HL-60 (cell line): Measurements from ENCODE around the gene CMPK2.
"Not testable (repeated sequence)": the region's sequence is repeated elsewhere in the genome, so short reads cannot be mapped to it uniquely, and the experiment has no call there.

Experiments used
- DNase-seq, 2 experiments: peaks; one replicate each; pipeline ENCODE4 v3.0.0-alpha.2; 2010 to 2020; ENCODE audit warnings: low read depth in 1 of 2, low spot score in 1 of 2
- H3K27ac ChIP-seq: fragments of 250-450 bp; sonication (Bioruptor Pico); replicated peaks from 2 replicates; pipeline ENCODE4 v1.5.1; 2020; ENCODE audit warnings: mild to moderate bottlenecking, moderate library complexity
- H3K27me3 ChIP-seq: fragments of 250-450 bp; sonication (Bioruptor Pico); 2 replicates; pipeline ENCODE4 v1.5.1; 2021; ENCODE audit warnings: mild to moderate bottlenecking, moderate library complexity; ENCODE audit not compliant: insufficient read depth, poor library complexity, severe bottlenecking
- H3K4me3 ChIP-seq: replicated peaks from 2 replicates; pipeline ENCODE4 v1.5.1; 2011; ENCODE audit warnings: mild to moderate bottlenecking, control low read depth, low read length; ENCODE audit not compliant: insufficient read depth
- GABPA ChIP-seq: IDR thresholded peaks from 2 replicates; pipeline ENCODE4 v1.6.1; 2012; ENCODE audit warnings: low read depth
- POLR2AphosphoS5 ChIP-seq: IDR thresholded peaks from 2 replicates; pipeline ENCODE4 v1.6.1; 2012; ENCODE audit warnings: low read depth
- SPI1 ChIP-seq: IDR thresholded peaks from 2 replicates; pipeline ENCODE4 v1.6.1; 2012; ENCODE audit warnings: low read depth, mild to moderate bottlenecking, borderline replicate concordance
- TF ChIP-seq, protein P1 (sequence below): IDR thresholded peaks from one replicate; pipeline ENCODE4 v1.5.1; 2011; ENCODE audit warnings: low read length, control low read depth, inconsistent platforms; ENCODE audit not compliant: insufficient read depth
- TF ChIP-seq, protein P2 (sequence below): IDR thresholded peaks from 2 replicates; pipeline ENCODE4 v1.6.1; 2012; ENCODE audit warnings: low read depth; ENCODE audit not compliant: insufficient replicate concordance

CMPK2 gene

DNA sequence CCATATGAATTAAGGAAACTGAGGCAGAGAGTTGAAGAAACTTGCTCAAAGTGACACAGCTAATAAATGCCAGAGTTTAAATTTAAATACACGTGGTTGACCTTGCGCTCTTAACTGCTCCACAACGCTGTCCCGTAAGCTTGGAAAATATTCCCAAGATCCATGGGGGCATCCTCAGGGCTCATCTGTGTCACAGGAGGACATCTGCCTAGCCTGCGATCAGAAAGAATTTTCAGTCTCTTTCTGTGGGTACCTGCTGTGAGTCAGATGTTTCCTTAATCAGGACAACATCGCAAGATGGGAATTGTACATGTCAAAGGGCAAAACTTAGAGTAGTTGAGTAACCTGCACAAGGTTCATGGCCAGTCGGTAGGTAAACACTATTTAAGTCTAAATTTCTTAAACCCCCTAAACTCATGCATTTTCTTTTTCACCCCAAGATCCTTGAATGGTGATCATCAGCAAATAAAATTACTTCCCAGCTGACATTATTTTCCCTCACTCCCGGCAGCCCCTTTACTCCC, 1.4 kb downstream of the CMPK2 start:
- H3K27me3 ChIP-seq = no peaks in the 10 kb centered on the region
- no peak overlapping the region for H3K27ac ChIP-seq
- no peak for TF ChIP-seq SPI1
- TF ChIP-seq, protein P1, sequence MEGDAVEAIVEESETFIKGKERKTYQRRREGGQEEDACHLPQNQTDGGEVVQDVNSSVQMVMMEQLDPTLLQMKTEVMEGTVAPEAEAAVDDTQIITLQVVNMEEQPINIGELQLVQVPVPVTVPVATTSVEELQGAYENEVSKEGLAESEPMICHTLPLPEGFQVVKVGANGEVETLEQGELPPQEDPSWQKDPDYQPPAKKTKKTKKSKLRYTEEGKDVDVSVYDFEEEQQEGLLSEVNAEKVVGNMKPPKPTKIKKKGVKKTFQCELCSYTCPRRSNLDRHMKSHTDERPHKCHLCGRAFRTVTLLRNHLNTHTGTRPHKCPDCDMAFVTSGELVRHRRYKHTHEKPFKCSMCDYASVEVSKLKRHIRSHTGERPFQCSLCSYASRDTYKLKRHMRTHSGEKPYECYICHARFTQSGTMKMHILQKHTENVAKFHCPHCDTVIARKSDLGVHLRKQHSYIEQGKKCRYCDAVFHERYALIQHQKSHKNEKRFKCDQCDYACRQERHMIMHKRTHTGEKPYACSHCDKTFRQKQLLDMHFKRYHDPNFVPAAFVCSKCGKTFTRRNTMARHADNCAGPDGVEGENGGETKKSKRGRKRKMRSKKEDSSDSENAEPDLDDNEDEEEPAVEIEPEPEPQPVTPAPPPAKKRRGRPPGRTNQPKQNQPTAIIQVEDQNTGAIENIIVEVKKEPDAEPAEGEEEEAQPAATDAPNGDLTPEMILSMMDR = no peak
- no peak for TF ChIP-seq GABPA
- no peak for TF ChIP-seq POLR2AphosphoS5
- TF ChIP-seq, protein P2, sequence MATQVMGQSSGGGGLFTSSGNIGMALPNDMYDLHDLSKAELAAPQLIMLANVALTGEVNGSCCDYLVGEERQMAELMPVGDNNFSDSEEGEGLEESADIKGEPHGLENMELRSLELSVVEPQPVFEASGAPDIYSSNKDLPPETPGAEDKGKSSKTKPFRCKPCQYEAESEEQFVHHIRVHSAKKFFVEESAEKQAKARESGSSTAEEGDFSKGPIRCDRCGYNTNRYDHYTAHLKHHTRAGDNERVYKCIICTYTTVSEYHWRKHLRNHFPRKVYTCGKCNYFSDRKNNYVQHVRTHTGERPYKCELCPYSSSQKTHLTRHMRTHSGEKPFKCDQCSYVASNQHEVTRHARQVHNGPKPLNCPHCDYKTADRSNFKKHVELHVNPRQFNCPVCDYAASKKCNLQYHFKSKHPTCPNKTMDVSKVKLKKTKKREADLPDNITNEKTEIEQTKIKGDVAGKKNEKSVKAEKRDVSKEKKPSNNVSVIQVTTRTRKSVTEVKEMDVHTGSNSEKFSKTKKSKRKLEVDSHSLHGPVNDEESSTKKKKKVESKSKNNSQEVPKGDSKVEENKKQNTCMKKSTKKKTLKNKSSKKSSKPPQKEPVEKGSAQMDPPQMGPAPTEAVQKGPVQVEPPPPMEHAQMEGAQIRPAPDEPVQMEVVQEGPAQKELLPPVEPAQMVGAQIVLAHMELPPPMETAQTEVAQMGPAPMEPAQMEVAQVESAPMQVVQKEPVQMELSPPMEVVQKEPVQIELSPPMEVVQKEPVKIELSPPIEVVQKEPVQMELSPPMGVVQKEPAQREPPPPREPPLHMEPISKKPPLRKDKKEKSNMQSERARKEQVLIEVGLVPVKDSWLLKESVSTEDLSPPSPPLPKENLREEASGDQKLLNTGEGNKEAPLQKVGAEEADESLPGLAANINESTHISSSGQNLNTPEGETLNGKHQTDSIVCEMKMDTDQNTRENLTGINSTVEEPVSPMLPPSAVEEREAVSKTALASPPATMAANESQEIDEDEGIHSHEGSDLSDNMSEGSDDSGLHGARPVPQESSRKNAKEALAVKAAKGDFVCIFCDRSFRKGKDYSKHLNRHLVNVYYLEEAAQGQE = no peak
- no peak for DNase-seq
- no peak overlapping the region for H3K4me3 ChIP-seq

DNA sequence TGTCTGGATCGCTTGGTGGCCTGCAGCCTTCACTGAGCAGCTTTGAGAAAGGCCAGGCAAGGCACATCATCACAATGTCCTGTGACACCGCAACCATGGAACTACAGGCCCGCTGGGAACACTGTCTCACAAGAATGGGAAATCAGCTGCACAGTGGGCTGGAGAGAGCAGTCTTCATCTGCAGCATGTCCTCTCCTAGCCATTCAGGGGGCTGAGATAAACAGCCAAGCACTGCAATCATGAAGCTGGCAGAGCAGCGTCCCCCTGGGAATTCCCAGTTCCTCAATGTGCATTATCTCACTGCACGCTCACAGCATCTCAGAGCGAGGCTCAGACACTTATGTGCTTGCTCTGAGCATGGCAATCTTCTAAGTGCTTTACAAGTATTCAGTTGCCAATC, 1.9 kb downstream of the CMPK2 start:
- no peak for DNase-seq
- Histone ChIP-seq H3K27ac (no peak overlapping the region), H3K4me3 (no peak overlapping the region), H3K27me3 (no peaks in the 10 kb centered on the region)
- TF ChIP-seq POLR2AphosphoS5 (no peak), SPI1 (no peak), GABPA (no peak)
- TF ChIP-seq, protein P2 = no peak
- TF ChIP-seq, protein P1 = no peak

DNA sequence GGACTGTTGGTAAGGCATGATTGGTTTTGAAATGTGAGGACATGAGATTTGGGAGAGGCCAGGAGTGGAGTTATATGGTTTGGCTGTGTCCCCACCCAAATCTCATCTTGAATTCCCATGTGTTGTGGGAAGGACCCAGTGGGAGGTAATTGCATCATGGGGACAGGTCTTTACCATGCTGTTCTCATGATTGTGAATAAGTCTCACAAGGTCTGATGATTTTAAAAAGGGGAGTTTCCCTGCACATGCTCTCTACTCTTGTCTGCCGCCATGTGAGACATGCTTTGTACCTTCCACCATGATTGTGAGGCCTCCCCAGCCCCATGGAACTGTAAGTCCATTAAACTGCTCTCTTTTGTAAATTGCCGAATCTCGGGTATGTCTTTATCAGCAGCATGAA, 5.4 kb downstream of the CMPK2 start:
- Histone ChIP-seq H3K4me3 (no peak overlapping the region), H3K27ac (no peak overlapping the region), H3K27me3 (no peaks in the 10 kb centered on the region)
- TF ChIP-seq, protein P1 = no peak
- TF ChIP-seq, protein P2 = no peak
- TF ChIP-seq GABPA (no peak), SPI1 (no peak), POLR2AphosphoS5 (no peak)
- DNase-seq = no peak

DNA sequence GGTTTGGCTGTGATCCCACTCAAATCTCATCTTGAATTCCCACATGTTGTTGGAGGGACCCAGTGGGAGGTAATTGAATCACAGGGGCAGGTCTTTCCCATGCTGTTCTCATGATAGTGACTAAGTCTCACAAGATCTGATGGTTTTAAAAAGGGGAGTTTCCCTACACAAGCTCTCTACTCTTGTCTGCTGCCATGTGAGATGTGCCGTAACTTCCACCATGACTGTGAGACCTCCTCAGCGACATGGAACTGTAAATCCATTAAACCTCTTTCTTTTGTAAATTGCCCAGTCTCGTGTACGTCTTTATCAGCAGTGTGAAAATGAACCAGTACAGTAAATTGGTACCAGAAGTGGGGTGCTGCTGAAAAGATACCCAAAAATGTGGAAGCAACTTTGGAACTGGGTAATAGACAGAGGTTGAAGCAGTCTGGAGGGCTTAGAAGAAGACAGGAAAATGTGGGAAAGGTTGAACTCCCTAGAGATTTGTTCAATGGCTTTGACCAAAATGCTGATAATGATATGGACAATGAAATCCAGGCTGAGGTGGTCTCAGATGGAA, 7.2 kb downstream of the CMPK2 start:
- not testable (repeated sequence) for DNase-seq, H3K4me3 ChIP-seq, H3K27me3 ChIP-seq, H3K27ac ChIP-seq
